ENCODE data around the gene ADIPOR2. TPM values are rescaled to one million over a fixed set of nuclear protein-coding genes. Genes with fewer than 3 reads are reported as not detected.

ADIPOR2 gene
- total RNA-seq, 1 donor from 2014 or later = 40.5 TPM

GRCh38 chr12:1779783-1780182 lies 88.9 kb downstream of the ADIPOR2 start:
- peaks cover 29% of the 10 kb centered on the region for H3K36me3 ChIP-seq
- no peak overlapping the region for H3K4me3 ChIP-seq
- H3K4me1 ChIP-seq = peaks cover 57% of the 10 kb centered on the region
- peak overlapping the region; percentile 47 for H3K27ac ChIP-seq (replicated peaks)
- no peak for TF ChIP-seq CTCF (IDR thresholded peaks at IDR 0.05; ENCODE audit: borderline replicate concordance)
- no peaks in the 10 kb centered on the region for H3K9me3 ChIP-seq (replicated peaks)
- no peaks in the 10 kb centered on the region for H3K27me3 ChIP-seq (ENCODE audit: low read depth)
- intact Hi-C loops (cut with micrococcal nuclease) = no loop called here
- DNase-seq = no peak

GRCh38 chr12:1781772-1782171 lies 90.9 kb downstream of the ADIPOR2 start:
- Histone ChIP-seq H3K4me3 (no peak overlapping the region), H3K9me3 (replicated peaks) (no peaks in the 10 kb centered on the region), H3K4me1 (peaks cover 38% of the 10 kb centered on the region), H3K36me3 (peaks cover 42% of the 10 kb centered on the region), H3K27me3 (ENCODE audit: low read depth) (no peaks in the 10 kb centered on the region), H3K27ac (replicated peaks) (no peak overlapping the region)
- intact Hi-C loops (cut with micrococcal nuclease) = no loop called here
- TF ChIP-seq CTCF (IDR thresholded peaks at IDR 0.05; ENCODE audit: borderline replicate concordance) = no peak
- DNase-seq = no peak

GRCh38 chr12:1782215-1782614 lies 91.3 kb downstream of the ADIPOR2 start:
- H3K4me1 ChIP-seq = peaks cover 36% of the 10 kb centered on the region
- H3K4me3 ChIP-seq = no peak overlapping the region
- DNase-seq = no peak
- H3K27me3 ChIP-seq (ENCODE audit: low read depth) = no peaks in the 10 kb centered on the region
- H3K9me3 ChIP-seq (replicated peaks) = no peaks in the 10 kb centered on the region
- no peak overlapping the region for H3K27ac ChIP-seq (replicated peaks)
- intact Hi-C loops (cut with micrococcal nuclease) = no loop called here
- TF ChIP-seq CTCF (IDR thresholded peaks at IDR 0.05; ENCODE audit: borderline replicate concordance) = no peak
- H3K36me3 ChIP-seq = peaks cover 46% of the 10 kb centered on the region

- peaks cover 18% of the 10 kb centered on the region for H3K4me1 ChIP-seq
- H3K27ac ChIP-seq (replicated peaks) = no peak overlapping the region
- no peaks in the 10 kb centered on the region for H3K27me3 ChIP-seq (ENCODE audit: low read depth)
- no peaks in the 10 kb centered on the region for H3K9me3 ChIP-seq (replicated peaks)
- peaks cover 40% of the 10 kb centered on the region for H3K36me3 ChIP-seq
- intact Hi-C loops (cut with micrococcal nuclease) = no loop called here
- TF ChIP-seq CTCF (IDR thresholded peaks at IDR 0.05; ENCODE audit: borderline replicate concordance) = no peak
- no peak overlapping the region for H3K4me3 ChIP-seq
- no peak for DNase-seq
Measured at GRCh38 chr12:1787714-1788113, 96.8 kb downstream of the ADIPOR2 start.

- peaks cover 25% of the 10 kb centered on the region for H3K36me3 ChIP-seq
- H3K27ac ChIP-seq (replicated peaks) = peak overlapping the region; percentile 4
- no peak for TF ChIP-seq CTCF (IDR thresholded peaks at IDR 0.05; ENCODE audit: borderline replicate concordance)
- H3K4me3 ChIP-seq = no peak overlapping the region
- no peak for DNase-seq
- H3K9me3 ChIP-seq (replicated peaks) = no peaks in the 10 kb centered on the region
- H3K27me3 ChIP-seq (ENCODE audit: low read depth) = no peaks in the 10 kb centered on the region
- H3K4me1 ChIP-seq = peaks cover 40% of the 10 kb centered on the region
- intact Hi-C loops (cut with micrococcal nuclease) = no loop called here
Measured at GRCh38 chr12:1790444-1790843, 99.6 kb downstream of the ADIPOR2 start.
